Measurements from ENCODE around the gene GDA.

The GDA gene

GRCh38 chr9:72128526-72128925, 20.7 kb upstream of the GDA start:
- no peak overlapping the region for H3K4me3 ChIP-seq (ENCODE audit: low read depth, low read length)
- DNase-seq (ENCODE audit: low read depth): no peak
- no peak for TF ChIP-seq CTCF (IDR thresholded peaks at IDR 0.05; ENCODE audit: control insufficient read depth, extremely low read depth, insufficient read depth)

GRCh38 chr9:72129271-72130156, 19.7 kb upstream of the GDA start:
- no peak for TF ChIP-seq CTCF (IDR thresholded peaks at IDR 0.05; ENCODE audit: control insufficient read depth, extremely low read depth, insufficient read depth)
- H3K4me3 ChIP-seq (ENCODE audit: low read depth, low read length): no peak overlapping the region
- no peak for DNase-seq (ENCODE audit: low read depth)

- TF ChIP-seq CTCF (IDR thresholded peaks at IDR 0.05; ENCODE audit: control insufficient read depth, extremely low read depth, insufficient read depth): no peak
Observed at GRCh38 chr9:72130321-72130720, 18.9 kb upstream of the GDA start.

GRCh38 chr9:72131206-72131605, 18.0 kb upstream of the GDA start:
- no peak overlapping the region for H3K4me3 ChIP-seq (ENCODE audit: low read depth, low read length)
- DNase-seq (ENCODE audit: low read depth): no peak
- no peak for TF ChIP-seq CTCF (IDR thresholded peaks at IDR 0.05; ENCODE audit: control insufficient read depth, extremely low read depth, insufficient read depth)

More at GRCh38 chr9:72130321-72130720, 18.9 kb upstream of the GDA start:
- no peak for DNase-seq (ENCODE audit: low read depth)
- no peak overlapping the region for H3K4me3 ChIP-seq (ENCODE audit: low read depth, low read length)

GRCh38 chr9:72132052-72132451, 17.2 kb upstream of the GDA start:
- H3K4me3 ChIP-seq (ENCODE audit: low read depth, low read length): no peak overlapping the region
- no peak for DNase-seq (ENCODE audit: low read depth)
- TF ChIP-seq CTCF (IDR thresholded peaks at IDR 0.05; ENCODE audit: control insufficient read depth, extremely low read depth, insufficient read depth): no peak

GRCh38 chr9:72133365-72134035, 15.7 kb upstream of the GDA start:
- DNase-seq (ENCODE audit: low read depth): no peak
- H3K4me3 ChIP-seq (ENCODE audit: low read depth, low read length): no peak overlapping the region
- no peak for TF ChIP-seq CTCF (IDR thresholded peaks at IDR 0.05; ENCODE audit: control insufficient read depth, extremely low read depth, insufficient read depth)

Data from LNCaP clone FGC (cell line).